Stimulated activated CD4-positive, alpha-beta T cell treated with anti-CD3 and anti-CD28 coated beads, Interleukin-12 subunit alpha, Interleukin-12 subunit beta, amount 100 ng/mL, for 48 hours (primary cell): ENCODE measurements around the gene YY2.
"Not testable (repeated sequence)": the region's sequence is repeated elsewhere in the genome, so short reads cannot be mapped to it uniquely, and the experiment has no call there.

ENCODE experiments used
- DNase-seq, 3 donors: peaks; one replicate each; pipeline ENCODE4 v3.0.0-alpha.2; 2020; ENCODE audit warnings: low read depth in 2 of 3, low spot score in 1 of 3

YY2 gene

GRCh38 chrX:21874182-21874581 lies 18.4 kb downstream of the YY2 start:
- not testable (repeated sequence) for DNase-seq

- no peak for DNase-seq
Observed at GRCh38 chrX:21875013-21875412, 19.2 kb downstream of the YY2 start.

GRCh38 chrX:21881881-21882574 lies 26.2 kb downstream of the YY2 start:
- no peak for DNase-seq

GRCh38 chrX:21883258-21883657 lies 27.5 kb downstream of the YY2 start:
- no peak for DNase-seq

- no peak for DNase-seq
Observed at GRCh38 chrX:21885568-21885967, 29.8 kb downstream of the YY2 start.

- no peak for DNase-seq
Observed at GRCh38 chrX:21905313-21905712, 49.5 kb downstream of the YY2 start.

- DNase-seq: no peak
Observed at GRCh38 chrX:21905953-21906352, 50.2 kb downstream of the YY2 start.

- no peak for DNase-seq
Observed at GRCh38 chrX:21907260-21907659, 51.5 kb downstream of the YY2 start.
